Measurements from ENCODE around the gene TIMM17A. TPM values are rescaled to one million over a fixed set of nuclear protein-coding genes. Genes with fewer than 3 reads are reported as not detected.
A peak's percentile ranks its signal among the peaks of the same experiment; 100 is the strongest.

Gene TIMM17A
- total RNA-seq, 6 experiments from 2014 or later: 26.5 to 44.1 (median 38.1) TPM

DNA sequence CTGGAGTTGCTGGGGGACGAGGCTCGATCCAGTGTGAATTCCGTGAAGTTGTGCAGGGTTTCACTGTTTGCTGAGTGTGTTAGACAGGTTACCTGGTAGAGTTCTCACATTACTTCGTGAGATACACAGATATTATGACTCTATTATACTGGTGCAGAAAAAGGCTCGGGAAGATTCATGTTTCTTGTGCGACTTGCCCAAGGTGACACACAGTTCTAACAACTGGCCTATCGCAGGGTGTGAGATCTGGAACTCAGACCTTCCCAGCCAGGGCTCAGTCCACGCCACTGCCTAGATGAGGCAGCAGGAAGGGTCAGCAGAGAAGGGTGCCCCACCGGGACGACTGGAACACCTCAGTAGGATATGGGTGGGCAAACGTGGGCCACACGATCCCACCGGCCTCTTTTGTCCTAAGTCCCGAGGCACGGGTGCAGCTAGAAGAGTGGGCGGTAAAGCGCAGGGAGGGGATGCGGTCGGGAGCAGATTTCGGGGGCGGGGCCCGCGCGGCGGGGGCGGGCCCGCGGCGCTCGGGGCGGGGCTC is 26.8 kb downstream of the TIMM17A start:
- Histone ChIP-seq H3K4me3 (peak overlapping the region; percentile 87 to 99 (median 95)), H3K9me3 (no peaks in the 10 kb centered on the region), H3K4me1 (peaks cover 0 to 15% (median 0%) of the 10 kb centered on the region in 4 donors), H3K27ac (peak overlapping the region in 1 of 3 donors; percentile 96), H3K27me3 (no peaks in the 10 kb centered on the region), H3K36me3 (no peaks in the 10 kb centered on the region)
- DNase-seq: peak in 2 of 3 donors; percentile 81
- intact Hi-C loops (cut with DNase I): no loop called here
- peak in 2 of 4 donors; percentile 2 to 12 for ATAC-seq
- TF ChIP-seq POLR2A (IDR thresholded peaks at IDR 0.05): no peak
- TF ChIP-seq, protein P1, sequence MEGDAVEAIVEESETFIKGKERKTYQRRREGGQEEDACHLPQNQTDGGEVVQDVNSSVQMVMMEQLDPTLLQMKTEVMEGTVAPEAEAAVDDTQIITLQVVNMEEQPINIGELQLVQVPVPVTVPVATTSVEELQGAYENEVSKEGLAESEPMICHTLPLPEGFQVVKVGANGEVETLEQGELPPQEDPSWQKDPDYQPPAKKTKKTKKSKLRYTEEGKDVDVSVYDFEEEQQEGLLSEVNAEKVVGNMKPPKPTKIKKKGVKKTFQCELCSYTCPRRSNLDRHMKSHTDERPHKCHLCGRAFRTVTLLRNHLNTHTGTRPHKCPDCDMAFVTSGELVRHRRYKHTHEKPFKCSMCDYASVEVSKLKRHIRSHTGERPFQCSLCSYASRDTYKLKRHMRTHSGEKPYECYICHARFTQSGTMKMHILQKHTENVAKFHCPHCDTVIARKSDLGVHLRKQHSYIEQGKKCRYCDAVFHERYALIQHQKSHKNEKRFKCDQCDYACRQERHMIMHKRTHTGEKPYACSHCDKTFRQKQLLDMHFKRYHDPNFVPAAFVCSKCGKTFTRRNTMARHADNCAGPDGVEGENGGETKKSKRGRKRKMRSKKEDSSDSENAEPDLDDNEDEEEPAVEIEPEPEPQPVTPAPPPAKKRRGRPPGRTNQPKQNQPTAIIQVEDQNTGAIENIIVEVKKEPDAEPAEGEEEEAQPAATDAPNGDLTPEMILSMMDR (IDR thresholded peaks at IDR 0.05): no peak
- 25% methylated on average over 8 of the region's 31 CpGs for WGBS (ENCODE audit: insufficient coverage, low coverage, low lambda C conversion rate, missing lambda C conversion rate)

DNA sequence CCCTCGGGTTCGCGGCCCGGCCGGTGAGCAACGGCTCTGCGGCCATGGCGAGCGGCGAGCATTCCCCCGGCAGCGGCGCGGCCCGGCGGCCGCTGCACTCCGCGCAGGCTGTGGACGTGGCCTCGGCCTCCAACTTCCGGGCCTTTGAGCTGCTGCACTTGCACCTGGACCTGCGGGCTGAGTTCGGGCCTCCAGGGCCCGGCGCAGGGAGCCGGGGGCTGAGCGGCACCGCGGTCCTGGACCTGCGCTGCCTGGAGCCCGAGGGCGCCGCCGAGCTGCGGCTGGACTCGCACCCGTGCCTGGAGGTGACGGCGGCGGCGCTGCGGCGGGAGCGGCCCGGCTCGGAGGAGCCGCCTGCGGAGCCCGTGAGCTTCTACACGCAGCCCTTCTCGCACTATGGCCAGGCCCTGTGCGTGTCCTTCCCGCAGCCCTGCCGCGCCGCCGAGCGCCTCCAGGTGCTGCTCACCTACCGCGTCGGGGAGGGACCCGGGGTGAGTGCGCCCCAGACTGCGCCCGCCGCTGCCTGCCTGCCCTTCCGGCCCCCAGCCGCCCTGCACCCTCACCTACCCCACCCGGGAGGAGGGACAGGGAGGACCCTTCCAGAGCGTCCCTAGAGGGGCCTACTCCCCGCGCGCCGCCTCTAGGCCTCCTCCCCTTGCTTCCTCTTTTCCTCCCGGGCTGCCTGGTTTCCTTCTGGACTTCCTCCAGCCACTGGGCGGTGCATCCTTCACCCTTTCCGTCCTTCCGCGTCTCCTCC is 27.5 kb downstream of the TIMM17A start, which contains the start of gene RNPEP:
Gene RNPEP (plus strand): TSS at position 26 of the 757 bp plus-strand sequence. CDS start 19 bp downstream, at position 45.
- peak; percentile 88 for TF ChIP-seq POLR2A (IDR thresholded peaks at IDR 0.05)
- TF ChIP-seq, protein P1 (IDR thresholded peaks at IDR 0.05): peak in 1 of 4 donors; percentile 12
- Histone ChIP-seq H3K27ac (peak within 1 kb of the TSS; percentile 90 to 96 (median 92)), H3K4me3 (peak within 1 kb of the TSS; percentile 87 to 99 (median 95)), H3K27me3 (no peaks in the 10 kb centered on the region), H3K36me3 (no peaks in the 10 kb centered on the region), H3K4me1 (peaks cover 0 to 15% (median 0%) of the 10 kb centered on the region in 4 donors), H3K9me3 (no peaks in the 10 kb centered on the region)
- intact Hi-C loops (cut with DNase I): no loop called here
- DNase-seq: peak; percentile 70 to 84 (median 75)
- 0% methylated on average over 9 of the region's 80 CpGs for WGBS (ENCODE audit: insufficient coverage, low coverage, low lambda C conversion rate, missing lambda C conversion rate)
- peak; percentile 86 to 92 (median 90) for ATAC-seq

DNA sequence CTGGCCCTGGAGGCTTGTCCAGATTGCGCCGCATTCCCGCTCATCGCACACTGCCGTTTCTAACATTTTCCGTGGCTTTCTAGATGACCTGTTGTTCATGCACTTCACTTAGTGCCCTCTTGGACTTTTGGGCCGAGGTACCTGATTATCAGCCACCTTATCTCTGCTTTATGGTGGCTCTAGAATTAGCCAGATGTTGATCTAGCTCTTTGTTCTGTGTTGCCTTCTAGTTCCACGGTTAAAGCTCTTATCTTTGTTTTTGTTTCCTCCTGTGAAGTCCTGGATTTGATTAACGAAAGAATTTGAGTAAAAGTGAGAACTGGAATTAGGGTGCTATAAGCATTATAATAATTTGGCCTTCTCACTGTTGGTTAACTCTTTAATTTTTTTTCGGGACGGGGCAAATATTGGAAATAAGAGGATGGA is 28.1 kb downstream of the TIMM17A start:
- no peak for TF ChIP-seq POLR2A (IDR thresholded peaks at IDR 0.05)
- TF ChIP-seq, protein P1 (IDR thresholded peaks at IDR 0.05): peak in 1 of 4 donors; percentile 4

DNA sequence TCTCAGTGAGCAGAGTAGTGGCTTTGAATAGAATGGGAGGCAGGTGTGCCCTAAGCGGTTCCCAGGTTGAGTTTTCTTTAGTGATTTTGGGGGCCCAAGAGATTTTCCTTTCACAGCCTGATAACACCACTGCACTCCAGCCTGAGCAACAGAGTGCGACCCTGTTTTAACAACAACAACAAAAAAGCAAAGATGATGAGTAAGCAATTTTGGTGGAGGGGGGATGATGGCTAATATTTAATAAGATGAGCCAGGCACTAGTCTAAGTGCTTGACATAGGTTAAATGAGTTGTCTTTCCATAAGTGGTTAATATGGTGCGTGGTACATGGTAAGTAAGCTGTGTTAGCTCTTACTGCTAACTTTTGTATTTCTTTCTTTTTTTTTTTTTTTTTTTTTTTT is 29.1 kb downstream of the TIMM17A start:
- ATAC-seq: no peak
- Histone ChIP-seq H3K36me3 (peaks cover 0 to 8% (median 0%) of the 10 kb centered on the region in 4 donors), H3K9me3 (no peaks in the 10 kb centered on the region), H3K27me3 (no peaks in the 10 kb centered on the region), H3K4me1 (peaks cover 0 to 15% (median 0%) of the 10 kb centered on the region in 4 donors), H3K27ac (no peak overlapping the region), H3K4me3 (no peak overlapping the region)
- 92% methylated on average over 3 of the region's 3 CpGs for WGBS (ENCODE audit: insufficient coverage, low coverage, low lambda C conversion rate, missing lambda C conversion rate)
- DNase-seq: no peak
- intact Hi-C loops (cut with DNase I): no loop called here
- TF ChIP-seq, protein P1 (IDR thresholded peaks at IDR 0.05): no peak
- TF ChIP-seq POLR2A (IDR thresholded peaks at IDR 0.05): no peak

More for the DNA sequence above, 28.1 kb downstream of the TIMM17A start:
- ATAC-seq (no peak), DNase-seq (no peak)
- intact Hi-C loops (cut with DNase I): no loop called here
- Histone ChIP-seq H3K27ac (peak overlapping the region; percentile 90 to 96 (median 92)), H3K4me1 (peaks cover 0 to 15% (median 0%) of the 10 kb centered on the region in 4 donors), H3K36me3 (no peaks in the 10 kb centered on the region), H3K9me3 (no peaks in the 10 kb centered on the region), H3K27me3 (no peaks in the 10 kb centered on the region), H3K4me3 (peak overlapping the region; percentile 87 to 99 (median 95))
- WGBS (ENCODE audit: insufficient coverage, low coverage, low lambda C conversion rate, missing lambda C conversion rate): 3% methylated on average over 11 of the region's 11 CpGs
